Caco-2 (cell line): ENCODE measurements around the gene LRRC1. TPM values are rescaled to one million over a fixed set of nuclear protein-coding genes. Genes with fewer than 3 reads are reported as not detected.

Source experiments
- BruUV-seq: library from RNA; stranded (reverse); fragments of 400-500 nt; replicated peaks from 2 replicates; lab custom pipeline; 2021; lab: Mats Ljungman, UMichigan
- CTCF ChIA-PET: fragments of 300-600 bp; sonication (Branson Sonifier 250); formaldehyde crosslinking; loops from one replicate; lab custom pipeline; 2022; ENCODE audit warnings: antibody characterized with exemption; lab: Charles Lee
- POLR2A ChIA-PET: fragments of 300-600 bp; sonication (Branson Sonifier 250); formaldehyde crosslinking; loops from one replicate; lab custom pipeline; 2022; ENCODE audit warnings: antibody characterized with exemption; lab: Charles Lee
- DNase-seq, 2 experiments: peaks; one replicate each; pipeline versions ENCODE4 v3.0.0 to v3.0.0-alpha.2; 2020 to 2022
- H3K27me3 ChIP-seq: replicated peaks from 2 replicates; pipeline ENCODE4 v1.6.0; 2011; ENCODE audit warnings: low read length; ENCODE audit not compliant: control insufficient read depth, insufficient read depth
- H3K36me3 ChIP-seq: 2 replicates; pipeline ENCODE4 v1.5.1; 2011; ENCODE audit warnings: low read length; ENCODE audit not compliant: control insufficient read depth, insufficient read depth
- H3K4me1 ChIP-seq: fragments of 250-450 bp; sonication (Bioruptor Pico); 2 replicates; pipeline ENCODE4 v1.5.1; 2020; ENCODE audit warnings: mild to moderate bottlenecking
- H3K4me3 ChIP-seq: 2 replicates; pipeline ENCODE4 v1.5.1; 2011; ENCODE audit warnings: low read depth, mild to moderate bottlenecking, control low read depth, low read length
- H3K9me3 ChIP-seq: fragments of 250-450 bp; sonication (Bioruptor Pico); 2 replicates; pipeline ENCODE4 v1.5.1; 2020; ENCODE audit warnings: mild to moderate bottlenecking, moderate library complexity
- H3K27ac Mint-ChIP-seq: one replicate; pipeline ENCODE4 v1.8.0; 2022; ENCODE audit warnings: mixed read lengths; ENCODE audit not compliant: unreplicated experiment
- H3K27me3 Mint-ChIP-seq: one replicate; pipeline ENCODE4 v1.8.0; 2022; ENCODE audit warnings: mixed read lengths; ENCODE audit not compliant: insufficient read depth, unreplicated experiment
- H3K36me3 Mint-ChIP-seq: one replicate; pipeline ENCODE4 v1.8.0; 2022; ENCODE audit warnings: mild to moderate bottlenecking, mixed read lengths; ENCODE audit not compliant: insufficient read depth, unreplicated experiment
- H3K4me1 Mint-ChIP-seq: one replicate; pipeline ENCODE4 v1.8.0; 2022; ENCODE audit warnings: low read depth, mixed read lengths; ENCODE audit not compliant: unreplicated experiment
- H3K4me3 Mint-ChIP-seq: one replicate; pipeline ENCODE4 v1.8.0; 2022; ENCODE audit warnings: mild to moderate bottlenecking, moderate library complexity, mixed read lengths; ENCODE audit not compliant: unreplicated experiment
- H3K9me3 Mint-ChIP-seq: one replicate; pipeline ENCODE4 v1.8.0; 2022; ENCODE audit warnings: mixed read lengths; ENCODE audit not compliant: unreplicated experiment
- intact Hi-C: fragments of 100-400 bp; cut with micrococcal nuclease; formaldehyde crosslinking; loops from one replicate; pipeline ENCODE4 v1.10.0; 2022; ENCODE audit not compliant: unreplicated experiment
- total RNA-seq: library from RNA; stranded (reverse); gene quantifications from 2 replicates; pipeline ENCODE4 v1.2.3, GENCODE V29; 2022
- TF ChIP-seq, protein P1 (sequence below), 2 experiments: fragments of 200-600 bp in 1 of 2; IDR thresholded peaks; 1 replicate in 1 of 2; 2 replicates in 1 of 2; pipeline versions ENCODE4 v1.5.1 to v1.8.0; 2011 to 2022; ENCODE audit warnings: antibody characterized with exemption in 1 of 2, control low read depth in 1 of 2, inconsistent platforms in 1 of 2, low read depth in 1 of 2, low read length in 1 of 2, mild to moderate bottlenecking in 1 of 2, moderate library complexity in 1 of 2; ENCODE audit not compliant: insufficient read depth in 1 of 2, severe bottlenecking in 1 of 2, unreplicated experiment in 1 of 2

LRRC1 gene
- total RNA-seq, 1 experiment from 2014 or later: 60.8 TPM

DNA sequence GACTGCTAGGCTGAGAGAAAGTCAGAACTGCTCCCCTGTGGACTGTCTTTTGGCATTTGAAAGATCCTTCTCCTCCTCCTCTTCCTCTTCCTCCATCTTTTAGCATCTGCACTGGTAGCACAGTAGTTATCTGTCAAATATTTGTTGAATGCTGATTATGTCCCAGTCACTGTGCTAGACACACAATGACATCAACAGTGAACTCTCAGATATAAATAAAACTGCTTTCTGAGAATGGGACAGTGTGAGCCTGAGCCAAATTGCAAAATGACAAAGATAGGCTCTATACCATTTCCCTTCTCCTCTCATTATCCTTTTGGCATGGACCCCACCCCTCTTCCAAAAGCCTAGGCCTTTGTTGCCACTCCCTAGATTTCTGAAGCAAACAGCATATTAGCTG lies 27.9 kb upstream of the LRRC1 start:
- BruUV-seq: no TSS peak
- Histone ChIP-seq H3K4me3 (no peak overlapping the region), H3K36me3 (no peaks in the 10 kb centered on the region), H3K4me1 (peaks cover 67% of the 10 kb centered on the region), H3K9me3 (peaks cover 6% of the 10 kb centered on the region; the same call in 1 of the 2 replicates), H3K27me3 (no peaks in the 10 kb centered on the region)
- no peaks in the 10 kb centered on the region for H3K27me3 Mint-ChIP-seq
- peaks cover 13% of the 10 kb centered on the region for H3K9me3 Mint-ChIP-seq
- H3K4me1 Mint-ChIP-seq: peaks cover 64% of the 10 kb centered on the region
- no peak overlapping the region for H3K27ac Mint-ChIP-seq
- POLR2A ChIA-PET: interaction anchor here (2.5 kb wide), 1 partner anchor 27 kb away, joined by 26 read pairs; the partner anchor contains the start of gene LRRC1
- TF ChIP-seq, protein P1, sequence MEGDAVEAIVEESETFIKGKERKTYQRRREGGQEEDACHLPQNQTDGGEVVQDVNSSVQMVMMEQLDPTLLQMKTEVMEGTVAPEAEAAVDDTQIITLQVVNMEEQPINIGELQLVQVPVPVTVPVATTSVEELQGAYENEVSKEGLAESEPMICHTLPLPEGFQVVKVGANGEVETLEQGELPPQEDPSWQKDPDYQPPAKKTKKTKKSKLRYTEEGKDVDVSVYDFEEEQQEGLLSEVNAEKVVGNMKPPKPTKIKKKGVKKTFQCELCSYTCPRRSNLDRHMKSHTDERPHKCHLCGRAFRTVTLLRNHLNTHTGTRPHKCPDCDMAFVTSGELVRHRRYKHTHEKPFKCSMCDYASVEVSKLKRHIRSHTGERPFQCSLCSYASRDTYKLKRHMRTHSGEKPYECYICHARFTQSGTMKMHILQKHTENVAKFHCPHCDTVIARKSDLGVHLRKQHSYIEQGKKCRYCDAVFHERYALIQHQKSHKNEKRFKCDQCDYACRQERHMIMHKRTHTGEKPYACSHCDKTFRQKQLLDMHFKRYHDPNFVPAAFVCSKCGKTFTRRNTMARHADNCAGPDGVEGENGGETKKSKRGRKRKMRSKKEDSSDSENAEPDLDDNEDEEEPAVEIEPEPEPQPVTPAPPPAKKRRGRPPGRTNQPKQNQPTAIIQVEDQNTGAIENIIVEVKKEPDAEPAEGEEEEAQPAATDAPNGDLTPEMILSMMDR (IDR thresholded peaks at IDR 0.05; ENCODE audit: insufficient read depth in 1 of 2, low read depth in 1 of 2, low read length in 1 of 2, severe bottlenecking in 1 of 2, unreplicated experiment in 1 of 2): no peak
- CTCF ChIA-PET: no interaction called here
- intact Hi-C loops: no loop called here
- H3K36me3 Mint-ChIP-seq: peaks cover 6% of the 10 kb centered on the region
- no peak overlapping the region for H3K4me3 Mint-ChIP-seq
- DNase-seq: no peak

DNA sequence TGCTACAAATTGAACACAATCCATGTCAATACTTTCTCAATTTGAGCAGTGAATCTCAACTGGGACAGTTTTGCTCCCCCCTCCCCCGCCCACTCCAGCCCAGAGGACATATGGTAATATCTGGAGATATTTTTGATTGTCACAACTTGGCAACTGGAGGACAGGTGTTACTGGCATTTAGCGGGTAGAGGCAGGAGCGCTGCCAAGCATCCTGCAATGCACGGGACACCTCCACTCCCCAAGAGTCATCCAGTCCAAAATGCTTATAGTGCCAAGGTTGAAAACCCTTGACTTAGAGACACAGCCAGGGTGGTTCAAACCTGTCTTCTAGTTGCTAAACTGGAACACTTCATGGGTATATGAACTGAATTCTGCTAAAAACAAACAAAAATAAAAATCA lies 26.9 kb upstream of the LRRC1 start:
- ChIA-PET POLR2A (no interaction called here), CTCF (no interaction called here)
- Histone ChIP-seq H3K4me1 (peaks cover 63% of the 10 kb centered on the region), H3K9me3 (peaks cover 6% of the 10 kb centered on the region; the same call in 1 of the 2 replicates), H3K4me3 (no peak overlapping the region), H3K36me3 (no peaks in the 10 kb centered on the region), H3K27me3 (no peaks in the 10 kb centered on the region)
- no TSS peak for BruUV-seq
- H3K27me3 Mint-ChIP-seq: no peaks in the 10 kb centered on the region
- intact Hi-C loops: no loop called here
- no peak overlapping the region for H3K27ac Mint-ChIP-seq
- H3K9me3 Mint-ChIP-seq: peaks cover 13% of the 10 kb centered on the region
- H3K36me3 Mint-ChIP-seq: peaks cover 6% of the 10 kb centered on the region
- TF ChIP-seq, protein P1 (IDR thresholded peaks at IDR 0.05; ENCODE audit: insufficient read depth in 1 of 2, low read depth in 1 of 2, low read length in 1 of 2, severe bottlenecking in 1 of 2, unreplicated experiment in 1 of 2): no peak
- peaks cover 61% of the 10 kb centered on the region for H3K4me1 Mint-ChIP-seq
- H3K4me3 Mint-ChIP-seq: no peak overlapping the region
- DNase-seq: no peak

DNA sequence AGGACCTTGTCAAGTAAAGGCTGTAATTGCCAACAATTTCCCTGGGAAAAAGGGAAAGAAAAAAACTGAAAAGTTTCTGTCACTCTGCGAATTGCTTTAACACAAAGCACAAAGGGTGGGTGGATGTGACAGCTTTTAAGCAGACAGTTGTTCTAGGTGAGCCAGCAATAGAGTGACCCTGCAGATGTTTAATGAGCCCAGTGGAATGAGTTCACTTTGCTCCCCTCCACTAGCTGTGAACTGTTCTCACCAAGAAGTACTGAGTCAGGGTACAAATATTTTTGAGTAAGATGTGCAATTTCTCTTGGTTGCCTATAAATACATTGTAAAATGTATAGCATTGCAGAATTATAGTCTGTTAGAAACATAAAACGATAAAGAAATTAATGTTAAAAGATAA lies 26.2 kb upstream of the LRRC1 start:
- Histone ChIP-seq H3K9me3 (no peaks in the 10 kb centered on the region), H3K36me3 (no peaks in the 10 kb centered on the region), H3K4me3 (no peak overlapping the region), H3K27me3 (no peaks in the 10 kb centered on the region), H3K4me1 (peaks cover 56% of the 10 kb centered on the region)
- no peaks in the 10 kb centered on the region for H3K27me3 Mint-ChIP-seq
- no peak overlapping the region for H3K27ac Mint-ChIP-seq
- TF ChIP-seq, protein P1 (IDR thresholded peaks at IDR 0.05; ENCODE audit: insufficient read depth in 1 of 2, low read depth in 1 of 2, low read length in 1 of 2, severe bottlenecking in 1 of 2, unreplicated experiment in 1 of 2): no peak
- H3K36me3 Mint-ChIP-seq: peaks cover 7% of the 10 kb centered on the region
- POLR2A ChIA-PET: no interaction called here
- CTCF ChIA-PET: no interaction called here
- DNase-seq: no peak
- H3K4me3 Mint-ChIP-seq: no peak overlapping the region
- peaks cover 58% of the 10 kb centered on the region for H3K4me1 Mint-ChIP-seq
- no TSS peak for BruUV-seq
- intact Hi-C loops: no loop called here
- H3K9me3 Mint-ChIP-seq: peaks cover 13% of the 10 kb centered on the region
